ENCODE measurements around the gene PRKCE.

The PRKCE gene

GRCh38 chr2:46136953-46137352 is 485.5 kb downstream of the PRKCE start:
- DNase-seq = no peak

- no peak for DNase-seq
Observed at GRCh38 chr2:46142546-46143428, 491.3 kb downstream of the PRKCE start.

GRCh38 chr2:46143429-46144132 is 492.1 kb downstream of the PRKCE start:
- no peak for DNase-seq

- DNase-seq = no peak
Observed at GRCh38 chr2:46144133-46144800, 492.8 kb downstream of the PRKCE start.

DNA sequence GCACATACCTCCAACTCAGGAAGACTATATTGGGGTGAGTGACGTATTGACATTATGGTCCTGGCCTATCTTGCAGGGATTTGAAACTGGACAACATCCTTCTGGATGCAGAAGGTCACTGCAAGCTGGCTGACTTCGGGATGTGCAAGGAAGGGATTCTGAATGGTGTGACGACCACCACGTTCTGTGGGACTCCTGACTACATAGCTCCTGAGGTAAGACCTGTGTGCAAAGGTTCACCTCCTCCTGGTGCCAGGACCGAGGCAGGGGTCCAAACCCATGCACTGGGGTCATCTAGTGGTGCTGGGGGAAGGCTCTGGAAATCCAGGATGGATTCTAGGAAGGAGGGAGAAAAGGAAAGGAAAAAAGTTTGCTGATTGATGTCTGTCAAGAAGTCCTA is 493.5 kb downstream of the PRKCE start:
- DNase-seq = no peak

DNA sequence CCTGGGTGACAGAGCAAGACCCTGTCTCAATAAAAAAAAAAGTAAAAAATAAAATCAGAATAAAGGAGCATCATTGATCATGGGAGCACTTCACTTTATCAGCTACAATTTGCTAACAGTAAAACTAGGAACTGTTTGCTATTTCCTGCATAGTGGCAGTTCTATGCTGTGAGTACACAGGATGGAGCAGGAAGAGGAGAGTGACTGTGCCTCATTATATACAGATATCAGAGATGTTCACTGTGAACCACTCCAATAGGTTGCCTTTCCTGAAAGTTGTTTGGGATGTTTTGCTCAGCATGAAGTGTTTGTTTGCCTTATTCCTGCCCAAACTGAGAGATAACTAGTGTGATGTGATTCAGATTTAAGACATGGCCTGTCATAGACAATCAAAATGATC is 494.4 kb downstream of the PRKCE start:
- no peak for DNase-seq

- no peak for DNase-seq
Observed at GRCh38 chr2:46146866-46147502, 495.5 kb downstream of the PRKCE start.

DNA sequence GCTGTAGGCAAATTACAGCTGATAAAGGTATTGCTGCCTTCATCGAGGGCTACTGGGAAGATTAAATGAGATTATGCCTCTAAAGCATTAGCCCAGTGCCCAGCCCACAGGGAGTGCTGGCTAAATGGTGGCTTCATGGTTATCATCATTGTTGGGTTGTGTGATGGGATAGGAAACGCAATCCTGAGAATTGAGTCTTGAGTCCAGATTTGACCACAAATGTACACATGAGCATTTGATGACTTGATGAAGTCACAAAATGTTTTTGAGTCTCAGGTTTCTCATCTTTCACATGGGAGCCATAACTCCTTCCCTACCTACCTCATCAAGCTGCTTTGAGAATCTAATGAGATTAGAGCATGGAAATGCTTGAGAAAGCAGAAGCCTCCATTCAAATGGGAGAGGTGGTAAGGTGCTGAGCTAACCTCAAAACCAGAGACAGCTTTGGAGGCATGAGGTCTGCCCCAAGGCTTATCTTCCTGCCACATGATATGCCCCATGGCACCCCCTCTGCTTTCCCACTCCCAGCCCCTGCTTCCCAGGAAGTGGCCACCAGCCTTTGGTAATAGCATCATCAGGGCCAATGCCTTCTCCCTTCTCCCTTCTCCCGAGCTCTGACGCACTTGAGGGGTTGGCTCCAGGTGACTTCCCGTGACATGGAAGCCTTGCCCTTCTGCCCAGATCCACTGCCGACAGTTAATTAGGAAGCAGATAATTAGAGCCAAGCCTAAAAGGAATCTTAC is 496.3 kb downstream of the PRKCE start:
- DNase-seq = no peak

DNA sequence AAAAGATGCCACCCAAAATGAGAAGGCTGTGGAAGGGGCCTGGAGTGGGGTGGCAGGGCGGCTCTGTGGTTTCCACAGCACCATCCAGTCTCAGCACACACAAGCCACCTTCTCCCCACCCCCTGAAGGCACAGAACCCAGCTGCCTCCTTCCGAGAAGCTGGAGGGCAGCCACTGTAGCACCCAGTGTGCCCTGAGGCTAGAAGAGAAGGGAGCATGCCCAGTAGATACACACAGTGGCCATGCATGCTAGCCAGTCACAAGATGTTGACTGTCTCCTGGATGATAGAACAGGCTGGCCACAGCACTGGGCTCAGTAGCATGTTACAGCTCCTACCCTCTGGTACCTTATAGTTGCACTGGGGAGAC is 496.9 kb downstream of the PRKCE start:
- DNase-seq = no peak

DNA sequence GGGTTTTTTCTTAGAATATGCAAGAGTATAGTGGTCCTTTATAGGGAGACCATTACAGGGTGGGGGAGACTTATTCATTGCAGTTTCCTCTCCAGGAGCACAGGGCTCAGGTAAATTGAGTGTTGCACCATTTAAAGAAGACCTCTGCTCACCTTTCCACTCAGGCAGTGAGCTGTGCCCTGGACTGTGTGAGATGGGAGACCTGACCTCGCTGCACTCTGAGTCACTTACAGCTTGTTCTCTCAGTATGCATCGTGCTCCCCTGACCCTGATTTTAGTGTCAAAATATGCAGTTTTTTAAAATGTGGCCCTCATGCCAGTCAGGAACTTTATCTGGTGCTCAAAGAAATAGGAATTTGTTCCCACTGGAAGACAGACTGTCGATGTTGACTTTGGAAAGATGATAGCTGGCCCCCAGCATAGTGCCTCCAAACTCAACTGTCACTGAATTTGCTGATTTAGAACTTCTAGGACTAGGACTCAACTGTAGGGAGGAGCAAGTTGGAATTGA is 499.0 kb downstream of the PRKCE start:
- no peak for DNase-seq

GRCh38 chr2:46151577-46151976 is 500.1 kb downstream of the PRKCE start:
- DNase-seq = no peak

GRCh38 chr2:46153996-46154753 is 502.7 kb downstream of the PRKCE start:
- DNase-seq = no peak

DNA sequence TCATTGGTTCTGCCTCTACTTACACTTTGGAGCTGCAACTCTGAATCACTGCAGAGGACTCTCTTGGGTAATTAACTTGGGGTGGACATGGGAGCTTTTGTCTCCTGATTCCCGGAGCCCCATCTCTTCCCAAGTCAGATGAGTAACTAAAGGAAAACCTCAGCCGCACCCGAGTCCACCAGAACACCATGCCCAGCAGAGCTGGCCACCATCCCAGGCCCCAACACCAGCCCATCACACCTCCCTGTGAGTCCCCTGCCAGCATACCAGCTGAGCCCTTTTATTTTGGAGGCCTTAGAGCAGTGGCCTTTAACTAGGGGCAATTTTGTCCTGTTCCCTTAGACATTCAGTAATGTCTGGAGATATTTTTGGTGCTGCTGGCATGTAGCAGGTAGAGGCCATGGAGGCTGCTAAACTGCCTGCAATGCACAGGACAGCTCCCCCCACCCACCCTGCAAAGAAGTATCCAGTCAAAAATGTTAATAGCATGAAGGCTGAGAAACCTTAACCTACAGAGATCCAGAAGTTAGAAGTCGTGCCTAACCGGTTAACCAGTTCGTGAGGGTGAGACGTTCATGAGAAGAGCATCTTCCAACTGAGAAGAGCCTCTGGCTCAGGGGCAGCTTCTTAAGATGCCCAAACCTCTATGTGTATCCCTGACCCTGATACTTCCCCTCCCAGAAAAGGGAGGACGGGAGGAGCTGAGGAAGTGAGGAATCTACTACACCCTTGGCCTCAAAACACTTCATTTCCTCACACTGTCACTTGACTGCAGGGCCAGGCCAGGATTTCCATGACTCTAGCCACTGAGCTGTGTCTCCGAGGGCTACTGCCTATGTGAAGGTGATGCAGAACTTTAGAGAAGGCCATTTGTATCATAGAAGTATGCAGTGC is 505.8 kb downstream of the PRKCE start:
- DNase-seq = no peak

GRCh38 chr2:46157966-46158310 is 506.5 kb downstream of the PRKCE start:
- no peak for DNase-seq

- no peak for DNase-seq
Observed at GRCh38 chr2:46158661-46159060, 507.2 kb downstream of the PRKCE start.

- no peak for DNase-seq
Observed at GRCh38 chr2:46160326-46160725, 508.9 kb downstream of the PRKCE start.

DNA sequence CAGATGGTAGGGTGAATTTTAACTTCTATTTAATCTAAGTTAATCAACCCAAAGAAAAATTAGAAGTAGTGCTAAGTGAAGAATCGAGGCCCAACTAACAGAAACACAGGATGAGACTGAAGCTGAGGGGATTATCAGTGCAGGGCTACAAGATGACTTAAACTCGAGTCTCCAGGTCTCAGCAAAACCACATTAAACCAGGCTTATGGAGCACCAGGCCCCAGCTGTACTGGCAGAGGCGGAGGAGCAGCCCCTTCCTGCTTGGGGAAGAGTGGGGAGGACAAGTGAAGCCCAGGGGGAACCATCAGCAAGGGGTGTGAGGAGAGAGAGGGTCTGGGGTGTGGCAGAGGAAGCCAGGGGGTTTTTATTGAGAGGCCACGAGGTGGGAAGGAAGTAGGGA is 509.8 kb downstream of the PRKCE start:
- no peak for DNase-seq

DNA sequence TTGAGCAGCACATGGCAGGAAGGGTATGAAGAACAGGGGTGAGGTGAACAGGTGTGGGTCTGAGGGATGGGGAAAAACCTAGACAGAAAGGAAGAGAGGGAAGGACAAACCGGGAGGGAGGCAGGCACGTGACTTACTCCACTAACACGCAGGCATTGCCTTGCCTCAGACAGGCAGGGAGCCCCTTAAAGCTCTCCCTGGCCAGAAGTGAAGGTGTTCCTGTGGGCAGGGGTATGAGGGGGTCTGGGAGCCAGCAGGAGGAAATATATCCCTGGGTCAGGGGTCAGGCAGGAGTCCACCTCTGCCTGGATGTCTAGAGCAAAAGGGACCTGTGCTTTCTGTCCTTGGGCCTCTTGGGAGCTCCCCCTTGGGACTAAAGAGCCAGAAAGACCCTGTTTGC is 510.4 kb downstream of the PRKCE start:
- no peak for DNase-seq

- DNase-seq = no peak
Observed at GRCh38 chr2:46162329-46163097, 511.0 kb downstream of the PRKCE start.

GRCh38 chr2:46163098-46163430 is 511.6 kb downstream of the PRKCE start:
- DNase-seq = no peak
